Endothelial cell of umbilical vein (primary cell): ENCODE results near the gene MIEF1. TPM values are rescaled to one million over a fixed set of nuclear protein-coding genes. Genes with fewer than 3 reads are reported as not detected.

Experiments used
- BruUV-seq: library from RNA; stranded (reverse); fragments of 400-500 nt; replicated peaks from 2 replicates; lab custom pipeline; 2021; lab: Mats Ljungman, UMichigan
- CTCF ChIA-PET: fragments of 300-600, 350-600 bp; sonication (Branson Sonifier 250); formaldehyde crosslinking; loops from one replicate; lab custom pipeline; 2021; ENCODE audit warnings: antibody characterized with exemption, inconsistent platforms; lab: Charles Lee
- POLR2A ChIA-PET: fragments of 300-600, 350-600 bp; sonication (Branson Sonifier 250); formaldehyde crosslinking; loops from one replicate; lab custom pipeline; 2021; ENCODE audit warnings: antibody characterized with exemption, inconsistent platforms; lab: Charles Lee
- DNase-seq: peaks from one replicate; pipeline ENCODE4 v3.0.0-alpha.2; 2011; ENCODE audit warnings: low read depth, low spot score
- FAIRE-seq: peaks from 2 replicates; lab custom pipeline; 2011; peaks lifted over from hg19 to GRCh38; lab: Jason Lieb, UNC
- H2AFZ ChIP-seq: 2 replicates; pipeline ENCODE4 v1.6.0; 2012; ENCODE audit warnings: low read depth, low read length, control low read depth, inconsistent platforms
- H3K27ac ChIP-seq: 2 replicates; pipeline ENCODE4 v1.5.1; 2011; ENCODE audit warnings: low read depth, mild to moderate bottlenecking, control low read depth, low read length, moderate library complexity; ENCODE audit not compliant: insufficient read depth
- H3K27me3 ChIP-seq, 2 experiments: 2 replicates each; pipeline versions ENCODE4 v1.6.0 to v1.6.1; 2011; ENCODE audit warnings: low read length in 2 of 2, mixed read lengths in 1 of 2; ENCODE audit not compliant: control insufficient read depth in 2 of 2, insufficient read depth in 2 of 2
- H3K36me3 ChIP-seq, 2 experiments: 2 replicates in 1 of 2; 3 replicates in 1 of 2; pipeline ENCODE4 v1.5.1; 2011; ENCODE audit warnings: low read length in 2 of 2, mild to moderate bottlenecking in 1 of 2, moderate library complexity in 1 of 2; ENCODE audit not compliant: control insufficient read depth in 2 of 2, insufficient read depth in 2 of 2; ENCODE audit errors: extremely low read depth in 1 of 2
- H3K4me1 ChIP-seq: 3 replicates; pipeline ENCODE4 v1.5.1; 2011; ENCODE audit warnings: mild to moderate bottlenecking, low read length; ENCODE audit not compliant: control insufficient read depth, insufficient read depth; ENCODE audit errors: extremely low read depth
- H3K4me2 ChIP-seq: 2 replicates; pipeline ENCODE4 v1.6.1; 2011; ENCODE audit warnings: low read length, control low read depth, mixed read lengths; ENCODE audit not compliant: insufficient read depth
- H3K4me3 ChIP-seq, 3 experiments: fragments of 200-600 bp in 1 of 3; sonication (generic), shearing (Covaris generic) in 1 of 3; replicated peaks in 1 of 3; 2 replicates each; pipeline ENCODE4 v1.5.1; 2011 to 2016; ENCODE audit warnings: control low read depth in 3 of 3, low read length in 3 of 3, mild to moderate bottlenecking in 2 of 3, inconsistent platforms in 1 of 3, low read depth in 1 of 3, moderate library complexity in 1 of 3; ENCODE audit not compliant: insufficient read depth in 1 of 3
- H3K79me2 ChIP-seq: 2 replicates; pipeline ENCODE4 v1.6.0; 2012; ENCODE audit warnings: low read length, inconsistent platforms; ENCODE audit not compliant: control insufficient read depth, insufficient read depth
- H3K9ac ChIP-seq: replicated peaks from 2 replicates; pipeline ENCODE3; 2011; ENCODE audit warnings: low read length, control low read depth; ENCODE audit not compliant: insufficient read depth; ENCODE audit errors: extremely low read depth
- H3K9me1 ChIP-seq: replicated peaks from 3 replicates; pipeline ENCODE4 v1.6.0; 2011; ENCODE audit warnings: mild to moderate bottlenecking, low read length; ENCODE audit not compliant: control insufficient read depth, insufficient read depth; ENCODE audit errors: extremely low read depth
- H3K9me3 ChIP-seq: replicated peaks from 2 replicates; pipeline ENCODE4 v1.5.1; 2012; ENCODE audit warnings: low read length, inconsistent platforms; ENCODE audit not compliant: control insufficient read depth, insufficient read depth
- H4K20me1 ChIP-seq: replicated peaks from 2 replicates; pipeline ENCODE3; 2011; ENCODE audit warnings: mild to moderate bottlenecking, low read length; ENCODE audit not compliant: control insufficient read depth, insufficient read depth; ENCODE audit errors: extremely low read depth
- CTCF ChIP-seq, 2 donors: IDR thresholded peaks; 1 replicate in 1 of 2; 2 replicates in 1 of 2; pipeline ENCODE4 v1.5.1; 2011; ENCODE audit warnings: low read length in 2 of 2, mild to moderate bottlenecking in 2 of 2, moderate library complexity in 2 of 2, control low read depth in 1 of 2, inconsistent platforms in 1 of 2, low read depth in 1 of 2; ENCODE audit not compliant: insufficient read depth in 1 of 2; ENCODE audit errors: extremely low read depth in 1 of 2
- EZH2 ChIP-seq: IDR thresholded peaks from 2 replicates; pipeline ENCODE4 v1.6.1; 2012; ENCODE audit warnings: borderline replicate concordance, low read depth, mild to moderate bottlenecking, moderate library complexity, low read length, inconsistent platforms; ENCODE audit not compliant: severe bottlenecking
- FOS ChIP-seq: IDR thresholded peaks from 2 replicates; pipeline ENCODE4 v1.6.1; 2011; ENCODE audit warnings: mild to moderate bottlenecking, low read length, moderate library complexity, borderline replicate concordance; ENCODE audit not compliant: insufficient read depth
- GATA2 ChIP-seq: IDR thresholded peaks from 2 replicates; pipeline ENCODE4 v1.7.0; 2011; ENCODE audit warnings: low read depth, mild to moderate bottlenecking, moderate library complexity, mixed read lengths, low read length; ENCODE audit not compliant: insufficient read length, insufficient read depth
- JUN ChIP-seq: IDR thresholded peaks from 2 replicates; pipeline ENCODE4 v1.6.1; 2011; ENCODE audit warnings: borderline replicate concordance, low read depth; ENCODE audit not compliant: insufficient read length, insufficient read depth
- MAX ChIP-seq: IDR thresholded peaks from 2 replicates; pipeline ENCODE4 v1.6.1; 2011; ENCODE audit not compliant: insufficient read depth, insufficient read length
- MYC ChIP-seq: IDR thresholded peaks from one replicate; pipeline ENCODE4 v1.6.1; 2011; ENCODE audit warnings: mild to moderate bottlenecking, low read depth, low read length
- POLR2A ChIP-seq: IDR thresholded peaks from 2 replicates; pipeline ENCODE4 v1.6.1; 2012; ENCODE audit warnings: low read depth, mild to moderate bottlenecking, control low read depth, low read length
- POLR2AphosphoS5 ChIP-seq: IDR thresholded peaks from 2 replicates; pipeline ENCODE4 v1.6.1; 2012; ENCODE audit warnings: low read depth, mild to moderate bottlenecking, control low read depth, low read length, moderate library complexity; ENCODE audit not compliant: insufficient read depth
- dilution Hi-C: fragments of 300-500 bp; cut with MboI; formaldehyde crosslinking; loops from one replicate; pipeline ENCODE4 v1.15.0; 2019; ENCODE audit warnings: low sequenced_read_pairs; ENCODE audit not compliant: extremely low pct_ligation_motif_present
- intact Hi-C: fragments of 100-400 bp; cut with micrococcal nuclease; formaldehyde crosslinking; loops from one replicate; pipeline ENCODE4 v1.10.0; 2022
- polyA plus RNA-seq, 4 experiments: library from polyadenylated mRNA; depleted of rRNA in 3 of 4; stranded (reverse) in 3 of 4; unstranded in 1 of 4; fragments of >200 nt; gene quantifications; 2 replicates each; pipeline versions ENCODE4 v1.2.1 to v1.2.3, GENCODE V29; 2011 to 2012; ENCODE audit warnings: missing spikeins in 1 of 4
- total RNA-seq: library from RNA; stranded (reverse); gene quantifications from 2 replicates; pipeline ENCODE4 v1.2.3, GENCODE V29; 2021

The MIEF1 gene
- total and polyA plus RNA-seq, 2 donors (not counting 3 experiments of a cell fraction or from before 2014, with no cell fraction given) = 14.2 to 31.1 TPM

- Histone ChIP-seq H3K27me3 (no peaks in the 10 kb centered on the region), H3K9ac (no peak overlapping the region), H3K9me1 (no peaks in the 10 kb centered on the region), H3K4me2 (no peak overlapping the region), H3K79me2 (no peaks in the 10 kb centered on the region), H3K4me1 (no peaks in the 10 kb centered on the region), H3K4me3 (no peak overlapping the region), H3K27ac (no peak overlapping the region), H3K9me3 (no peaks in the 10 kb centered on the region), H3K36me3 (no peaks in the 10 kb centered on the region), H4K20me1 (no peaks in the 10 kb centered on the region), H2AFZ (peak overlapping the region; percentile 64)
- DNase-seq = peak; percentile 60
- BruUV-seq = no TSS peak
- CTCF ChIA-PET = interaction anchor here (0.5 to 6.7 kb wide), 7 partner anchors 12 to 546 kb away, joined by 3 to 197 read pairs (median 4); partner anchors contain the start of gene RPS19BP1
- intact Hi-C loops = loop anchor here (10.0 kb wide), 1 partner anchor 145 kb away; the partner anchor contains the start of gene SYNGR1
- POLR2A ChIA-PET = interaction anchor here (0.8 to 1.2 kb wide), 2 partner anchors 30 to 172 kb away, joined by 3 read pairs; no protein-coding TSS in a partner anchor
- peak; percentile 99 for FAIRE-seq
- TF ChIP-seq MAX (peak; percentile 92), FOS (no peak)
- dilution Hi-C loops = no loop called here
These were observed 11.8 kb upstream of the MIEF1 start for GRCh38 chr22:39490135-39490798.

GRCh38 chr22:39490966-39491680 is 11.0 kb upstream of the MIEF1 start:
- POLR2A ChIA-PET = no interaction called here
- Histone ChIP-seq H3K79me2 (no peaks in the 10 kb centered on the region), H3K9me3 (no peaks in the 10 kb centered on the region), H4K20me1 (no peaks in the 10 kb centered on the region), H2AFZ (no peak overlapping the region), H3K9me1 (no peaks in the 10 kb centered on the region), H3K4me2 (no peak overlapping the region), H3K27ac (no peak overlapping the region), H3K36me3 (no peaks in the 10 kb centered on the region), H3K27me3 (no peaks in the 10 kb centered on the region), H3K9ac (no peak overlapping the region), H3K4me3 (no peak overlapping the region), H3K4me1 (no peaks in the 10 kb centered on the region)
- dilution Hi-C loops = no loop called here
- no peak for FAIRE-seq
- no peak for DNase-seq
- intact Hi-C loops = loop anchor here (10.0 kb wide), 1 partner anchor 146 kb away; the partner anchor contains the start of gene SYNGR1
- CTCF ChIA-PET = interaction anchor here (1.4 to 6.7 kb wide), 5 partner anchors 10 to 54 kb away, joined by 4 to 197 read pairs (median 12); partner anchors contain the start of genes MIEF1 and RPS19BP1
- no TSS peak for BruUV-seq
- TF ChIP-seq GATA2 = no peak
- no peak for TF ChIP-seq POLR2AphosphoS5
- TF ChIP-seq FOS = no peak
- TF ChIP-seq MYC = no peak
- no peak for TF ChIP-seq MAX
- TF ChIP-seq POLR2A = no peak
- no peak for TF ChIP-seq CTCF (IDR thresholded peaks at IDR 0.05; ENCODE audit: extremely low read depth in 1 of 2, insufficient read depth in 1 of 2, low read depth in 1 of 2, low read length in 2 of 2)
- TF ChIP-seq JUN = no peak
- no peak for TF ChIP-seq EZH2
